Measurements from ENCODE around the gene ZFYVE27.
"Not testable (repeated sequence)": the region's sequence is repeated elsewhere in the genome, so short reads cannot be mapped to it uniquely, and the experiment has no call there.

The ZFYVE27 gene, protein sequence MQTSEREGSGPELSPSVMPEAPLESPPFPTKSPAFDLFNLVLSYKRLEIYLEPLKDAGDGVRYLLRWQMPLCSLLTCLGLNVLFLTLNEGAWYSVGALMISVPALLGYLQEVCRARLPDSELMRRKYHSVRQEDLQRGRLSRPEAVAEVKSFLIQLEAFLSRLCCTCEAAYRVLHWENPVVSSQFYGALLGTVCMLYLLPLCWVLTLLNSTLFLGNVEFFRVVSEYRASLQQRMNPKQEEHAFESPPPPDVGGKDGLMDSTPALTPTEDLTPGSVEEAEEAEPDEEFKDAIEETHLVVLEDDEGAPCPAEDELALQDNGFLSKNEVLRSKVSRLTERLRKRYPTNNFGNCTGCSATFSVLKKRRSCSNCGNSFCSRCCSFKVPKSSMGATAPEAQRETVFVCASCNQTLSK

DNA sequence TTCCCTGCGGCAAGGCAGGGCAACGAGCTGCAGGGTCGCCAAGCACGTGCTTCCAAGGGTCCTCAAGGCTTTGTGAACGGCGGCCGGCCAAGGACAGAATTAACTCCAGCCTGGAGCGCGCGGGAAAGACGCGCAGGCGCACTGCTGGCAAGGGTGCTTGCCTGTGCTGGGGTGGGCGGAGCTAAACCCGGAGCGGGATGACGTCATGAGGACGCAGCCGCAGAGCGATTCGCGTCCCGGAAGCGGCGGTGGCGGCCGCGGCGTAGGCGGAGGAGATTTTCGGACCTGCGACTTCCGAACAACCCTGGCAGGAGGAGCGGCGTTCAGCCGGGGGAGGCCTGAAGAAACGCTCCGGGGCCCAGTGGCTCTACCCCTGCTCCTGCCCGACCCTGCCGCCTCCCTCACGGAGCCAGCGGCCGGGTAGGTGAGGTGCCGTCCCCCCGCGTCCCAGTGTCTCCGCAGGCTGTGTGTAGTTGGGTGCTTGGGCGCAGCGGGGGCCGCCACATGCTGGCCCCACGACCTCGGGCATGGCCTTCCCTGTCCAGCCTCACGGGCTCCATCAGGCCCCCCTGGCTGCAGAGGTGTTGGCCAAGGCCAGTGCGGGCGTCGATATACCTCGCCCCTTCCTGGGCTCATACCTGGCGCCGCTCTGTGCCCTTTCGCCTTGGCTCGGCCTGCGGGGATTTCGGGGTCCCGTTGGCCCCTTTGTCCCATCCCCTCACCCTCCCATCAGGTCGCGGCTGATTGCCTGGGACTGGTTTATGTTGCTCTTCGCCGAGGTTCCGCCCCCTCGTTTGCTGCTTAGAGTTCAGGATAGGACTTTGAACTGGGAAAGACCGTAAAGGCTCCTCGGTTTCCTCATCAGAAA is at the start of gene ZFYVE27:
Gene ZFYVE27 (plus strand): TSS at position 227 of the 868 bp plus-strand sequence. CDS start 1,350 bp downstream, outside the sequence.
- Mint-ChIP-seq H3K4me3 (peak within 1 kb of the TSS; percentile 88), H3K27ac (peak within 1 kb of the TSS; percentile 97), H3K36me3 (peaks cover 67% of the 10 kb centered on the region), H3K9me3 (peaks cover 4% of the 10 kb centered on the region), H3K4me1 (peaks cover 56% of the 10 kb centered on the region)
- DNase-seq (ENCODE audit: low spot score in 2 of 2) (peak; percentile 98 to 99), ATAC-seq (peak; percentile 88)

DNA sequence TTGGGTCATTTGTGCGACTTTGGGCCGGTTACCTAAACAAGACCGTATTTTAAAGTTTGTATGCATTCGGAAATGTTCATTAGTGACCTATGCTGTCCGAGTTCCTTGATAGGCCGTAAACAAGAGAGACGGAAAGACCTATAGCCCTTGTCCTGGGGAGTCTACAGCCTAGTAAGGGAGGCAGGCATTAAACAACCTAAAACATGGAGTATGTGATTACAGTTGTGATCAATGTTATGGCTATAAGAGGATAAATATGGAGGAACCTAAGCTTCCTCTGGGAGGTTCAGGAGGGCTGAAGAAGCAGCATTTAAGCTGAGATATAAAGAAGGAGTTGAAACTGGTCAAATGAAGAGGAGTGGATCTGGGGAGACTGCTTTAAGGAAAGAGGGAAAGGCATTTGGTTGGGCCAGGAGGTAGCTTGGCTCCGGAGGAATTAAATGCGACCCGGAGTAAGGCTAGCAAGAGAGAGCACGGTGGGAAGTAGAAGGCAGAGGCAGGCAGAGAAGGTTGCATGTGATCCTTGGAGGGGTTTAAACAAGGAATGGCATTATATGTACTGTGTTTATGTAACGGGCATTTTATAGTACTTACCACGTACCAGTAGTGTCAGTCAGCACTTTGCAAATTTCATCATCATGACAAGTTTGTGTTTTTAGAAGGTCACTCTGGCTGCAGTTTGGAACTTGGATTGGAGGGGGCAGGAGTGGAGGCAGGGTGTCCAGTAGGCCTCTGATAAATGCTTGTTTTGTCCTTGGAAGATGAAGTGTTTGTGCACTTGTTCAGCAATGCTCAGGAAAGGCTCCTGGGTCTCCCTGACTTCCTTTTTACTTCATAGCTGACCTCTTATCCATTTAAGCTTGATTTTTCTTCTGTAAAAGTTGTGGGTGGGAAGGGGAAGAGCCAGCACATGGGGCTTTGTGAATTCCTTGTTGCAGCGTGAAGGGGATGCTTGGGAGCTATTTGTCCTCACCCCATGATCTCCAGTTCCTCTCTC is 48.8 kb upstream of the ZFYVE27 start:
- peak overlapping the region; percentile 51 for H3K27ac Mint-ChIP-seq
- no peak for DNase-seq (ENCODE audit: low spot score in 2 of 2)
- H3K4me3 Mint-ChIP-seq: peak overlapping the region; percentile 77
- no peak for ATAC-seq
- H3K4me1 Mint-ChIP-seq: peaks cover 18% of the 10 kb centered on the region
- no peaks in the 10 kb centered on the region for H3K36me3 Mint-ChIP-seq
- no peaks in the 10 kb centered on the region for H3K9me3 Mint-ChIP-seq

DNA sequence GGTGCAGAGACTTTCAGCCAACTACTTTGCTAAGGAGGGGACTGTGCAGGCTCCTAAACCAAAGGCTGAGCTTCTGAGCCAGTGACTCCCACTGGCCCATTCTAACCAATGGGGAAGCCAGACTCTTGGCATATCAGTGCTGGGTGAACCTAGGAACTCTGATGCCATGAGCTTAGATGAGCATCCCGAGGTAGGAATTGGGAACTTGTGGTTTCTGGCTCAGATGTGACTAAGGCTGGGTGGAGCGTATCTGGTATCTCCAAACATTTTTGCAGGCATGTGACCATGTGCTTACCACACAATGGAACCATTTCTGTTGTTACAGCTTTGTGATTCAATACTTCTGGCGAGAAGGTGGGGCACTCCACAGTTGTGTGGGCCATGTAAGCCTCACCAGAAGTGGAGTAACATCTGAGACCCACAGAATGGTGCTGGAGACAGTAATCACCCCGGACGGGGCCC is 47.3 kb upstream of the ZFYVE27 start:
- Mint-ChIP-seq H3K27ac (no peak overlapping the region), H3K4me1 (peaks cover 18% of the 10 kb centered on the region), H3K4me3 (no peak overlapping the region), H3K36me3 (no peaks in the 10 kb centered on the region), H3K9me3 (no peaks in the 10 kb centered on the region)
- ATAC-seq (no peak), DNase-seq (ENCODE audit: low spot score in 2 of 2) (no peak)

DNA sequence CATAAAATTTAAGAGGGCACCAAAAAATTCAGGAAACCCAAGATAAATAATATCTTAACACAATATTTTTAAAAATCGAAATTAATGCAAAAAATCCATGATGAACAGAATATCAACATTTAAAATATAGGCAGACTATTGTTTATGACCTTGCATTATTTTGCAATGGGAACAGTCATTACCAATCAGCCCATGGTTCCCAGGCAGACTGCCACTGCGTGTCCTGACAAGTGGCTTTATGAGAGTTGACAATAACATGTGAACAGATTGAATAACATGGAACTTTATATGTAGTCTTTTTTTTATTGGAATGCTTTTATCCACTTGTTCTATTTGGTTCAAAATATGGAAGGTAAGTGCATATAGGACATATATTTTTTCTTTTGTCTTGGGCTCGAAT is 46.8 kb upstream of the ZFYVE27 start:
- Mint-ChIP-seq H3K9me3 (no peaks in the 10 kb centered on the region), H3K27ac (no peak overlapping the region), H3K4me3 (no peak overlapping the region), H3K36me3 (no peaks in the 10 kb centered on the region), H3K4me1 (peaks cover 15% of the 10 kb centered on the region)
- no peak for DNase-seq (ENCODE audit: low spot score in 2 of 2)
- ATAC-seq: no peak

DNA sequence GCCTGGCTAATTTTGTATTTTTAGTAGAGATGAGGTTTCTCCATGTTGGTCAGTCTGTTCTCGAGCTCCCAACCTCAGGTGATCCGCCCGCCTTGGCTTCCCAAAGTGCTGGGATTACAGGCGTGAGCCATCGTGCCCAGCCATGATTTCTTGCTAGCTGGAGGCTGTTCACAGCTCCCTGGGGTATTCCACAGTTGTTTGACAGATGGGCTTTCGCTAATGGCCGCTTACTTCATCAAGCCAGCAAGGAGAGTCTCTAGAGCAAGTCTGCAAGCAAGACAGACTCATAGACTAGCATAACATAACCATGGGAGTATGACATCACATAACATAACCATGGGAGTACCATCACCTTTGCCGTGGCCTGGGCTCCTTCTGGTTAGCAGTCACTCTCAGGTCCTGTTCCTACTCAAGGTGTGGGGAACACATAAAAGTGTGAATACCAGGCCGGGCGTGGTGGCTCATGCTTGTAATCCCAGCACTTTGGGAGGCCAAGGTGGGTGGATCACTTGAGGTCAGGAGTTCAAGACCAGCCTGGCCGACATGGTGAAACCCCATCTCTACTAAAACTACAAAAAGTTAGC is 38.8 kb upstream of the ZFYVE27 start:
- not testable (repeated sequence) for H3K27ac Mint-ChIP-seq; H3K4me1 Mint-ChIP-seq; DNase-seq (ENCODE audit: low spot score in 2 of 2); H3K9me3 Mint-ChIP-seq; H3K4me3 Mint-ChIP-seq; ATAC-seq; H3K36me3 Mint-ChIP-seq

DNA sequence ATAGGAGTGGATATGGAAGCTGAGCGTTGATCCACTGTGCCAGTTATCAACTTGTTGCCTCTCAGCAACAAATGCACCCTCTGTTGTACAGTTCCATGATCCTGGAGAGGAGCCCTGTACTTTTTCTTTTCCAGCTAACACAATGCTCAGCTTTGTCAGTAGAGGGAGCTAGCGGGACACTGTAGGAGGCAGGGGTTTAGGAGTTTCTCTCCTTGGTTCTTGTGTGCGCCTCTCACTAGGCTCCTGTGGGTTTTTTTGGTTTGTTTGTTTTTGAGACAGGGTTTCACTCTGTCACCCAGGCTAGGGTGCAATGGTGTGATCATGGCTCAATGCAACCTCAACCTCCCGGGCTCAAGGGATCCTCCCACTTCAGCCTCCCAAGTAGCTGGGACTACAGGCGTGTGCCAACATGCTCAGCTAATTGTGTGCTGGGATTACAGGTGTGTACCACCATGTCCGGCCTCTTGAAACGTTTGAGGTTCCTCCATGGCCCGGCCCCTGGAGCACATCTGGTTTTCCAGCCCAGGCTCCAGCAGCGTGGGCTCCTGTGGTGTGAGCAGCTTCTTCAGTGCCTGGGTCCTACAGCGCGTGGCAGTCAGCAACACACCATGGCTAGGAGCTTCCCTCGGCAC is 35.4 kb upstream of the ZFYVE27 start:
- Mint-ChIP-seq H3K27ac (no peak overlapping the region), H3K4me3 (no peak overlapping the region), H3K4me1 (no peaks in the 10 kb centered on the region), H3K9me3 (no peaks in the 10 kb centered on the region), H3K36me3 (no peaks in the 10 kb centered on the region)
- peak; percentile 35 to 68 for DNase-seq (ENCODE audit: low spot score in 2 of 2)
- ATAC-seq: peak; percentile 88

DNA sequence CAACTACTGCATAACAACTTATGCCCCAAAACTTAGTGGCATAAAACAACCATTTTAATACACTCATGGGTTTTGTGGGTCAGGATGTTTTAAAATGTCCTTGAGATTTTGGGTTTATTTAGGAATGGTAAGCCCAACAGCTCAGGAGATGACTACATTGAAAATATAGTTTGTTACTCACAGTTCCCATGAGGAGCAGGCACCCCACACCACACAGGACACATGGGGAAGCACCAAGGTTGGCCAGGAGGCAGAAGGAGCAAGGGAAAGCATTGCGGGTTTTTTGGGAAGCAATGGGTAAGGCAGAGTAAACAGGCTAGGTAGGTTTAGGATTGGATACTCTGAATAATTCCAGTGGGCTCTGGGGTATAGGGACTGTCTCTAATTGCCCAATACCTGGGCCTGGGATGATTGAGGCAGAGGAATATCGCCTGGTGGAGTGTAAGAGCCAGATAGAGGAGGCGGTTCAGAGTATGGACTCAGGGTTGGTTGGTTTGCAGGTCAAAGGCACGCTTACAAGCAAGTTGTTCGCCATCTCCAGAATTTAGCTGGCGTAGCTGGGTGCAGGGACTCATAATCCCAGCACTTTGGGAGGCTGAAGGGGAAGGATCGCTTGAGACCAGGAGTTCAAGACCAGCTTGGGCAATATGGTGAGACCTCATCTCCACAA is 33.4 kb upstream of the ZFYVE27 start:
- H3K9me3 Mint-ChIP-seq: no peaks in the 10 kb centered on the region
- ATAC-seq (no peak), DNase-seq (ENCODE audit: low spot score in 2 of 2) (no peak)
- peak overlapping the region; percentile 55 for H3K27ac Mint-ChIP-seq
- H3K4me1 Mint-ChIP-seq: no peaks in the 10 kb centered on the region
- H3K4me3 Mint-ChIP-seq: no peak overlapping the region
- no peaks in the 10 kb centered on the region for H3K36me3 Mint-ChIP-seq

DNA sequence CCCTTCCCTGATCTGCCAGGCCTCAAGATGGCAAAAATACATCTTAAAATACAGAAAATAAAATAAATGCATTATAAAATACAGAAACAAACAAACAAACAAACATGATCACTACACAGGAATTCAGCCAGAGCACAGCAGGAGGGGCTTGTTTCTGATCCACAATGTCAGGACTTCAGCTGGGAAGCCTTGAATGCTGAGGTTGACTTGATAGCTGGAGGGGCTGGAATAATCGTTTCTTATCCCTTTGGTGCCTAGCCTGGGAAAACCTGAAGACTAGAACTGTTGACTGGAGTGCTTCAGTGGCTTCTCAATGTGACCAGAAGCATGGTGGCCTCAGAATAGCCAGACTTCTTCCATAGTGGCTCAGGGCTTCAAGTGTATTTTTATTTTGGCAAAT is 32.6 kb upstream of the ZFYVE27 start:
- Mint-ChIP-seq H3K9me3 (no peaks in the 10 kb centered on the region), H3K4me1 (no peaks in the 10 kb centered on the region), H3K4me3 (no peak overlapping the region), H3K36me3 (no peaks in the 10 kb centered on the region), H3K27ac (peak overlapping the region; percentile 55)
- DNase-seq (ENCODE audit: low spot score in 2 of 2) (no peak), ATAC-seq (no peak)

DNA sequence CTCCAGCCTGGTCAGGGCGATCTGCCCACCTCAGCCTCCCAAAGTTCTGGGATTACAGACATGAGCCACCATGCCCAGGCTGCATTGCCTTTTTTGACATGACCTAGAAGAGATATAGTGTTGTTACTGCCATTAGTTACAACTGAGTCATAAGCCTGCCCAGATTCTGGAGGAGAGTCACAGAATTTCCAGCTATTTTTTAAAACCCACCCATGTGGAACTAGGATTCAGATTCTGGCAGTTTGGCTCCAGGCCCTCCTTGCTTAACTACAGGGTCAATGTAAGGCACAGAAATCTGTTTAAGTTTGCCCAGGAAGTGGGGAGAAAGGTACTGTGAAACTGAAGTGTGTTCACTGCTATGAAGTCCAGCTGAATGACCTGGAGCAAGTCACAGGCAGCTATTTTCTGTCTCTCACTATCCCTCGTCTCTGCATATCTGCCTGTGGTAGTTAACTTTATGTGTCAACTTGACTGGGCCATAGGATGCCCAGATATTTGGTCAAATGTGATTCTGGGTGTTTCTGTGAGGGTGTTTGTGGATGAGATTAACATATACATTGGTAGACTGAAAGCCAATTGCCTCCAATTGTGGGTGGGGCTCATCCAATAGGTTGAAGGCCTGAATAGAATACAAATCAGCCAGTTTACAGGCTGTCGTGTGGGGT is 31.8 kb upstream of the ZFYVE27 start:
- DNase-seq (ENCODE audit: low spot score in 2 of 2) (no peak), ATAC-seq (no peak)
- no peaks in the 10 kb centered on the region for H3K36me3 Mint-ChIP-seq
- H3K4me3 Mint-ChIP-seq: no peak overlapping the region
- H3K4me1 Mint-ChIP-seq: no peaks in the 10 kb centered on the region
- no peak overlapping the region for H3K27ac Mint-ChIP-seq
- H3K9me3 Mint-ChIP-seq: no peaks in the 10 kb centered on the region

DNA sequence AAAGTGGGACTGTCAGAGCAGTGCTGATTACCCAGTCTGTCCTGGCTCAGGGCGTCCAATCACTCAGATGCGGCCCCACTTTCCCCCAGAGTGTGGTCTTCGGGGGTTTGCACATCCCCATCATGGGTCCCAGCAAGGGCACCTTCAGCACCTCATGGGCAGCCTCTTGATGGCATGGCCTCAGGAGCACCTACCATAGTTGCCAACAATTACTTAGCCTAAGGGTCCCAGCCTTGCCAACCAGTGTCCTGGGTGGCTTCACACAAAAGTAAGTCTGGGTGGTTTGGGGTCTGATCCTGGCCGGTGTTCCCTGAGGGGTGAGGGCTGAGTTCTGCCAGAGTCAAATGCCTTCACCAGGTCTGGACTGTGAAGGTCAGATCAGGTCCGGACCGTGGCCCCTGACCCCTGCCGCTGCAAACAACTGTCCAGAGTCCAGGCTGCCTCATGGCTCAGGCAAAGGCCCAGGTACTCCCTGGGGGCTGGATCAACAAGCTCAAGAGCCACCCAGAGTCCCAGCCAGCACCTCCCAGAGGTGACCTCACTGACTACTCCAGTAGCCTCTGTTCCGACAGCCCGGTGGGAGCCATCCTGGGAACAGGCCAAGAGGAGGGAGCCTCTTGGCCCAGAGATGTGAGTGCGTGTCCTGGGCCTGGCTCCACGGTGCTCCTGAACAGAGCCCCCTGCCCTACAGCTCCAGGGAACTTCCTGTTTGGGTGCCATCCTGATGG is 29.6 kb upstream of the ZFYVE27 start:
- ATAC-seq: no peak
- Mint-ChIP-seq H3K27ac (no peak overlapping the region), H3K4me3 (no peak overlapping the region)

DNA sequence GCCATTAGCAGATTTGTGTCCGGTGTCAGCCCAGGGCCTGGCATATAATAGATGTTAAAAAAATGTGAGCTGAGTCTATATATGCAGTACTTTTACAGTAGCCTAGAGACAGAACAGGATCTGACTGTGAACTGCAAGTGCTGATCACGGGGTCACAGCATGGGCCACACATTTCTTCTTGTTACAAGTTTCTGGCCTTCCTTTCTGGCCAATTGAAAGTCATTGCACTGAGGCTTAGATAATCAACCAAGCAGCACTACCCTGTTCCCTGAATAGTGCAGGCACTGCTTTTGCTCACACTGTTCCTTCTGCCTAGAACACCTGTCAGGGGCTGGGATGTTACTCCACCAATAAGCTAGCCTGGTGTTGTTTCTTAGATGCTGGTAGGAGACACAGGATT is 28.8 kb upstream of the ZFYVE27 start:
- Mint-ChIP-seq H3K4me3 (no peak overlapping the region), H3K4me1 (peaks cover 6% of the 10 kb centered on the region), H3K36me3 (no peaks in the 10 kb centered on the region), H3K9me3 (no peaks in the 10 kb centered on the region), H3K27ac (no peak overlapping the region)
- ATAC-seq: no peak
- DNase-seq (ENCODE audit: low spot score in 2 of 2): no peak

More for the DNA sequence above, 29.6 kb upstream of the ZFYVE27 start:
- Mint-ChIP-seq H3K9me3 (no peaks in the 10 kb centered on the region), H3K36me3 (no peaks in the 10 kb centered on the region), H3K4me1 (no peaks in the 10 kb centered on the region)
- no peak for DNase-seq (ENCODE audit: low spot score in 2 of 2)

DNA sequence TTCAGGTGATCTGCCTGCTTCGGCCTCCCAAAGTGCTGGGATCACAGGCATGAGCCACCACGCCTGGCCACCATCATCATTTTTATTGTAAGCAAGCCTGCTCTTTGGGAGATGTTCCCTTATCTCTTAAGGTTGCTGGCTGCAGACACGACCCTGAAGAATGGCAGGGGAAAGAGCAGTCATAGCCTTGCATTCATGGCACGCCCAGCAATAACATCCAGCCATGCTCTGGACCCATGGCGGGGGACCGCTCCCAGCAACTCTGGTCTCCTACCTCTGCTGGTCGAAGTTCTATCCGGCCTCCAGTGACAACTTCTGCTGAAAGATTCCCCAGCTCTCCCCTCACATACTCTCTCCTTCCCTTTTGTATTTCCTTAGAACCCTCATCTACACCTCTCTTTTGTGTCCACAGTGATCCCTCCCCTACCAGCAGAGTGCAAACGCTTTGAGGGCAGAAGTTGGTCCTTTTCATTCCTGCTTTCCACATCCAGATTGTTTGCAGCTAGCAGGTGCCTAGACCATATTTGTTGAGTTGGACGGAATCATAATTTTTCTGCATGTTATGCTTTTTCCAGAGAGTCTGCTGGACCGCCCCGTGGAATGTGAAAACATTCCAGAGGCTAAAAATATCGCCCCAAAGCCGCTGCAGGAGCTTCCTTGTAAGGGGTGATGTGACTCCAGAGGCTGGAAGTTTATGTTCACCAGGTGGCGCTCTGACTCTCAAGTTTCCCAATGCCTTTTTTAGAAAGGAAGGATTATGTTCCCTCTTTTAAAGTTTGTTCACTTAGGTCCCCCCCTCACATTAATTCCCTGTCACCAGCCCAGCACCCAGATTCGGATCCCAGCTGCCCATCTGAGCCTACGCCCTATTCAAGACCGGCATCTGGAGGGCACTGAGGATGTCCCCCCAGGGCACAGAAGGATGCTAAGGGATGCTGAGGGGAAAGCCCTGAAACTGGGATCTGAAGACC is 27.7 kb upstream of the ZFYVE27 start:
- DNase-seq (ENCODE audit: low spot score in 2 of 2): no peak
- no peaks in the 10 kb centered on the region for H3K9me3 Mint-ChIP-seq
- ATAC-seq: no peak
- H3K4me1 Mint-ChIP-seq: peaks cover 12% of the 10 kb centered on the region
- no peak overlapping the region for H3K4me3 Mint-ChIP-seq
- H3K36me3 Mint-ChIP-seq: no peaks in the 10 kb centered on the region
- no peak overlapping the region for H3K27ac Mint-ChIP-seq

Measured in stimulated activated effector memory CD8-positive, alpha-beta T cell treated with anti-CD3 and anti-CD28 coated beads, Interleukin-12 subunit alpha, Interleukin-12 subunit beta, amount 100 ng/mL, for 72 hours (primary cell).